ENCODE results near the gene ELP5. TPM values are rescaled to one million over a fixed set of nuclear protein-coding genes. Genes with fewer than 3 reads are reported as not detected.
"Not testable (repeated sequence)": the region's sequence is repeated elsewhere in the genome, so short reads cannot be mapped to it uniquely, and the experiment has no call there.

ELP5 gene
- total RNA-seq, 1 donor from 2014 or later: 27.7 TPM

- no peak for DNase-seq (ENCODE audit: extremely low read depth, low read depth, low spot score)
Measured at GRCh38 chr17:7235693-7236665, 16.0 kb upstream of the ELP5 start.

- DNase-seq (ENCODE audit: extremely low read depth, low read depth, low spot score): no peak
Measured at GRCh38 chr17:7236808-7237207, 15.2 kb upstream of the ELP5 start.

- no peak for DNase-seq (ENCODE audit: extremely low read depth, low read depth, low spot score)
Measured at GRCh38 chr17:7237266-7237760, 14.7 kb upstream of the ELP5 start.

- no peak for DNase-seq (ENCODE audit: extremely low read depth, low read depth, low spot score)
Measured at GRCh38 chr17:7237761-7238419, 14.1 kb upstream of the ELP5 start.

- DNase-seq (ENCODE audit: extremely low read depth, low read depth, low spot score): no peak
Measured at GRCh38 chr17:7238420-7239090, 13.5 kb upstream of the ELP5 start.

GRCh38 chr17:7239091-7240027 lies 12.7 kb upstream of the ELP5 start, which contains the start of gene PHF23:
PHF23 (minus strand) TSS chr17:7239457; CDS start chr17:7239279, 178 bp downstream.
- DNase-seq (ENCODE audit: extremely low read depth, low read depth, low spot score): peak; percentile 93

- DNase-seq (ENCODE audit: extremely low read depth, low read depth, low spot score): no peak
Measured at GRCh38 chr17:7240375-7240774, 11.6 kb upstream of the ELP5 start.

GRCh38 chr17:7241090-7241733 lies 10.8 kb upstream of the ELP5 start:
- no peak for DNase-seq (ENCODE audit: extremely low read depth, low read depth, low spot score)

- DNase-seq (ENCODE audit: extremely low read depth, low read depth, low spot score): peak; percentile 70
Measured at GRCh38 chr17:7241783-7242716, 10.0 kb upstream of the ELP5 start, which contains the start of gene GABARAP. GABARAP (minus strand) TSS chr17:7242449; CDS start chr17:7242330, 119 bp downstream.

- DNase-seq (ENCODE audit: extremely low read depth, low read depth, low spot score): peak; percentile 96
Measured at GRCh38 chr17:7242717-7243452, 9.1 kb upstream of the ELP5 start.

GRCh38 chr17:7243453-7243729 lies 8.6 kb upstream of the ELP5 start:
- no peak for DNase-seq (ENCODE audit: extremely low read depth, low read depth, low spot score)

GRCh38 chr17:7243838-7244237 lies 8.2 kb upstream of the ELP5 start:
- not testable (repeated sequence) for DNase-seq (ENCODE audit: extremely low read depth, low read depth, low spot score)

- DNase-seq (ENCODE audit: extremely low read depth, low read depth, low spot score): no peak
Measured at GRCh38 chr17:7246779-7247178, 5.2 kb upstream of the ELP5 start.

GRCh38 chr17:7248796-7249195 lies 3.2 kb upstream of the ELP5 start:
- DNase-seq (ENCODE audit: extremely low read depth, low read depth, low spot score): no peak

GRCh38 chr17:7249214-7249613 lies 2.8 kb upstream of the ELP5 start:
- DNase-seq (ENCODE audit: extremely low read depth, low read depth, low spot score): no peak

- DNase-seq (ENCODE audit: extremely low read depth, low read depth, low spot score): no peak
Measured at GRCh38 chr17:7249830-7250229, 2.2 kb upstream of the ELP5 start.

GRCh38 chr17:7250695-7251627 lies 1.1 kb upstream of the ELP5 start:
- no peak for DNase-seq (ENCODE audit: extremely low read depth, low read depth, low spot score)

Data from glomerular endothelial cell (primary cell).